ENCODE measurements around the gene ATP6V0C.
"Not testable (repeated sequence)": the region's sequence is repeated elsewhere in the genome, so short reads cannot be mapped to it uniquely, and the experiment has no call there.

The ATP6V0C gene

GRCh38 chr16:2475413-2476344 is 38.1 kb upstream of the ATP6V0C start:
- no peak for DNase-seq

- no peak for DNase-seq
Measured at GRCh38 chr16:2476345-2476720, 37.4 kb upstream of the ATP6V0C start.

- no peak for DNase-seq
Measured at GRCh38 chr16:2476741-2477140, 37.0 kb upstream of the ATP6V0C start.

GRCh38 chr16:2477327-2477726 is 36.4 kb upstream of the ATP6V0C start:
- no peak for DNase-seq

GRCh38 chr16:2478279-2478678 is 35.5 kb upstream of the ATP6V0C start:
- DNase-seq: no peak

GRCh38 chr16:2479996-2480395 is 33.8 kb upstream of the ATP6V0C start:
- not testable (repeated sequence) for DNase-seq

GRCh38 chr16:2480948-2481347 is 32.8 kb upstream of the ATP6V0C start:
- DNase-seq: no peak

GRCh38 chr16:2481676-2482075 is 32.1 kb upstream of the ATP6V0C start:
- no peak for DNase-seq

GRCh38 chr16:2482249-2482648 is 31.5 kb upstream of the ATP6V0C start:
- no peak for DNase-seq

GRCh38 chr16:2482708-2483534 is 30.8 kb upstream of the ATP6V0C start:
- no peak for DNase-seq

GRCh38 chr16:2483939-2484897 is 29.5 kb upstream of the ATP6V0C start:
- DNase-seq: no peak

GRCh38 chr16:2484898-2485508 is 28.7 kb upstream of the ATP6V0C start:
- no peak for DNase-seq

GRCh38 chr16:2485811-2486507 is 27.8 kb upstream of the ATP6V0C start:
- no peak for DNase-seq

- no peak for DNase-seq
Measured at GRCh38 chr16:2486645-2487516, 26.9 kb upstream of the ATP6V0C start.

GRCh38 chr16:2487517-2487842 is 26.3 kb upstream of the ATP6V0C start:
- DNase-seq: no peak

- no peak for DNase-seq
Measured at GRCh38 chr16:2487903-2488531, 25.7 kb upstream of the ATP6V0C start.

- no peak for DNase-seq
Measured at GRCh38 chr16:2489581-2489980, 24.2 kb upstream of the ATP6V0C start.

GRCh38 chr16:2490190-2491105 is 23.3 kb upstream of the ATP6V0C start:
- no peak for DNase-seq

- DNase-seq: no peak
Measured at GRCh38 chr16:2492292-2492691, 21.5 kb upstream of the ATP6V0C start.
